Subcutaneous adipose tissue (tissue), 4 donors: ENCODE results near the gene GGPS1. TPM values are rescaled to one million over a fixed set of nuclear protein-coding genes. Genes with fewer than 3 reads are reported as not detected.

Experiments used
- total RNA-seq, 4 donors: library from RNA; depleted of rRNA; stranded (reverse); fragments of >200 nt; gene quantifications; one replicate each; pipeline ENCODE4 v1.1.0, GENCODE V29; 2016
- TF ChIP-seq, protein P1 (sequence below): fragments of 450-650 bp; IDR thresholded peaks from one replicate; pipeline ENCODE4 v1.5.1; 2016; ENCODE audit warnings: low read depth, mild to moderate bottlenecking, control low read depth, antibody characterized with exemption, moderate library complexity

The GGPS1 gene
- total RNA-seq, 4 donors from 2014 or later: 11.5 to 38.8 (median 24.0) TPM

DNA sequence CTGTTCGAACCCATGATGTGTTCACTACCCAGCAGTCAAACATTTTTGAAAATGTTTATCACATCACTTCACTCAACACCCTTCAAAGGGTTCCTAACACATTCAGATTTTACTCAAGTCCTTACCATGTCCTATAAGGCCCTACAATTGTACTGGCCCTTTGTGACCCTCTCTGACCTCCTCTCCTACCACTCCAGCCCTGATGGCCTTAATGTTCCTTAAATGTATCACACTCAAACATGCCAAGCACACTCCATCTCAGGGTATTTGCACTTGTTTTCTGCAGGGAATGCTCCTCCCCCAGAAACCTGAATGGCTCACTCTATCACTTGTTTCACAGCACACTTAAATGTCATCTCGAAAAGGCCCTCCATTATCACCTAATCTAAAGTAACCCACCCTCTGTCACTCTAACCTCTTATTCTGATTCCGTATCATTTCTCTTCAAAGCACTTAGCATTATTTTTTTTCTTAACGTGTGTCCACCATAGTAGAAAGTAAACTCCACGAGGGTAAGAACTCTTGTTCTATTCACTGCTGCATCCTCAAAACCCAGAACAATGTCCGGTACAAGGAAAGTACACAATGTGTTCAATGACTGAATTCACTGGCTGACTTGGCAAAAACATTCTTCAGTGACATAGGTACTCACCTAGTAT, 7.7 kb upstream of the GGPS1 start:
- TF ChIP-seq, protein P1, sequence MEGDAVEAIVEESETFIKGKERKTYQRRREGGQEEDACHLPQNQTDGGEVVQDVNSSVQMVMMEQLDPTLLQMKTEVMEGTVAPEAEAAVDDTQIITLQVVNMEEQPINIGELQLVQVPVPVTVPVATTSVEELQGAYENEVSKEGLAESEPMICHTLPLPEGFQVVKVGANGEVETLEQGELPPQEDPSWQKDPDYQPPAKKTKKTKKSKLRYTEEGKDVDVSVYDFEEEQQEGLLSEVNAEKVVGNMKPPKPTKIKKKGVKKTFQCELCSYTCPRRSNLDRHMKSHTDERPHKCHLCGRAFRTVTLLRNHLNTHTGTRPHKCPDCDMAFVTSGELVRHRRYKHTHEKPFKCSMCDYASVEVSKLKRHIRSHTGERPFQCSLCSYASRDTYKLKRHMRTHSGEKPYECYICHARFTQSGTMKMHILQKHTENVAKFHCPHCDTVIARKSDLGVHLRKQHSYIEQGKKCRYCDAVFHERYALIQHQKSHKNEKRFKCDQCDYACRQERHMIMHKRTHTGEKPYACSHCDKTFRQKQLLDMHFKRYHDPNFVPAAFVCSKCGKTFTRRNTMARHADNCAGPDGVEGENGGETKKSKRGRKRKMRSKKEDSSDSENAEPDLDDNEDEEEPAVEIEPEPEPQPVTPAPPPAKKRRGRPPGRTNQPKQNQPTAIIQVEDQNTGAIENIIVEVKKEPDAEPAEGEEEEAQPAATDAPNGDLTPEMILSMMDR: no peak

DNA sequence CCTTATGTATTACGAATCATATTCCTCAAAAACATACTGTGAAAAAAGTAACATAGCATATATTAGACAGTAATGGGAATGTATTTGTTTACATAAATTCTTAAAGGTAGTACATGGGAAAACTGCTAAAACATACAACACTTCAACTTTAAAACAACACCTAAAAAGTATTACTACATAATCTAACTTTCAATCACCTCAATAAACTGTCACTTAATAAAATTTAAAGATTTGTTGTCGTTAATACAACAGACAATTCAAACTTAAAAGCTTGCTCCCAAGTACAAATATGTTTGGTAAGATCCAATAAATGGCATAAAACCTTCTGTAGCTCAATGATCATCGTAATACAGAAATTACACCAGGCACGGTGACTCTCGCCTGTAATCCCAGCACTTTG, 4.1 kb upstream of the GGPS1 start:
- TF ChIP-seq, protein P1: no peak

DNA sequence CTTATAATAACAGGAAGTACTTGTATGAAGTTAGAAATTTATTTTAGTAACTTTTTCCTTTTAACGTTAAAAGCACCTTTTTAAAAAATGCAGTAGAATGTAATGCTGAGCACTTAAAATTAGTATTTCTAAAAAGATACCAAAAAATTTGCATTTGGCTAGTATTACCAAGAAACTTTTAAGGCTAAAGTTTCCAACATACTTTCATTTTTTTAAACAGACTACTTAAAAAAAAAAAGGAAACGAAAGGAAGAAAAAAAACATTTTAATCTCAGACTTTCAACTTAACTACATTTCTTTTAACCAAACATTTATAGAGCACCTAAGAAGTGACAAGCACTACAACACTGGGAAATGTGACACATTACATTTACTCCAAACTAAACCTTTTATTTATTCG, 3.2 kb upstream of the GGPS1 start:
- TF ChIP-seq, protein P1: no peak

DNA sequence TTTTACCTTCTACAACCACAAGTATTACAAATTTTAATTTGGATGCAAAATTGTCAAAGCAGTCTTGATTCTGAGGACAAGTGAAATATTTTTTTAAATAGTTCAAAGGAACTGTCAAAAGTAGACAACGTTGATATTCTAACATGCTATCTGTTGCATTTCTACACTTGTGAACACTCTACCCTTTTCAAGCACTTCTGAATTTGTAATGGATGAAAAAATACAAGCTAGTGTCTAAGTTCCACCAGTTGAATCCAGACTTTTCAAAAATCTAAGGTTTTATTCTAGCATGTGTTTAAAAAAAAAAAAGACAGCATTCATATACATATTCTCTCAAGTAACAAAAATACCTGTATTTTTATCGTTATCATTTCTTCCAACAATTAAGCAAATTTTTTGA, 2.5 kb upstream of the GGPS1 start:
- TF ChIP-seq, protein P1: no peak

DNA sequence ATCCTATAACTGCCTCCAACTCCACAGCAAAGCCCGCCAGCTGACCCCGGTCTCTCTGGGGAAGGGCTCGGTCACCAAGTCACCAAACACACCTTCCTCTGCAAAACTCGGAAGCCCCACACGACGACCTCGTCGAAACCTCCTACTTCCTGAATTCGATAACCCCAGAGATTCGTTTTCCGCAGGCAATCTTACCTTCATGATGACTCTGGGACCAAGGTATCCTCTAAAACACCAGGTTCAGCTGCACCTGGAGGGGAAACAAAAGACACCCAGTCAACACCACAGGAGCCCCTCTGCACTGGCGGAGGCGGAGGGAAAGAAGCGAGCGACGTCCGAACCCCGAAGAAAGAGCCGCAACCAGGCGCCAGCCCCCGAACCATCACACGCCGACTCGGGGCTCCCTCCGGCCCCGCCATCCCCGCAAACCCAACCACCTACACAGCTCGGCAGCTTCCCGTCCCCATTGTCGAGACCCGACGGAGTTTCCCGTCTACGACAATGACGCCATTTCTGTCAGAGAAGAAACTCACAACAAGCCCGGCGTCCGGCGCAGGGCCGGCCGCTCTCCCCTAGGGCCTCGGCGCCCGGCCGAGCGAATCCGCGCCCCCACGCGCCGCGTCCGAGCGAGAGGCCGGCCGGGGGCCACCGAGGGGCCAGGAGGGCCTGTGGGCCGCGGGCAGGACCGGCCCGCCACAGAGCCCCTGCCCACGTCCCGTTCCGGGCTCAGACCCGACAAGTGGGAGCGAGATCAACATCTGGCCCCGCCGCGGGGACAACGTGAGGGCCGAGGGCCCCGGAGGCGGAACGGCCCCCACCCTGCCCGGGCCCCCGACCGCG, 1.4 kb upstream of the GGPS1 start:
- TF ChIP-seq, protein P1: no peak

DNA sequence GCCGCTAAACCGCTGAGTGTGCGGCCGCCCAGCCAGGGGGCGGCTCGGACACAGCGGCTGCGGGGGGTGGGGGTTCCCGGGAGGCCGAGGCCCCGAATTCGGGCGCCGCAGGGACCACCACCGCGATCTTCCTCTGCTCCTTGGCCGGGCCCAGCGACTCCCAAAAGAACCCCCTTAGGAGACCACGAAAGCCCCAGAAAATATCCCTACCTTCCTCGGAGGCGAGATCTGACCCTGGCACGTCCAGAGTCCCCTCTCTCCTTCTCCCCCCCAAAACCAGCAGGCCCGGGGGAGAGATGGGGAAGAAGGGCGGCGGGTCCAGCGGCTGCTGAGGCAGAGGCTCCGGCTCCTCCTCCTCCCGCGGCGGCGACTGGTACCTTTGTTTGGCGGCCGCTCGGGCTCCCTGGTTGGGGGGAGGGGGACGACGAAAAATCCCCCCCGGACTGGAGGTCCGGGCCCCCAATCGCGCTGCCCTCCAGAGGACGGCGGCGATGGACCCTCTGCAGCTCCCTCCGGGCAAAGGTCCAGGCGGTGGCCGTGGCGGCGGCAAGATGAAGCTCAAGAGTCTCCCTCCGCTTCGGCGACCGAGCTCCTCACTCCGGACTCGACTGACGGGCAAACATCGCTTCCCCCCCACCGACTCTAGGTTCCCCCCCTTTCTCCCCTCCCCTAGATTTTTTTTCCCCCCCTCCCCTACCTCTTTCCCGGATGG, 655 bp upstream of the GGPS1 start, which contains the start of gene ARID4B:
Gene ARID4B (minus strand): TSS at position 621 of the 712 bp plus-strand sequence. CDS start 1,260 bp downstream, outside the sequence.
- TF ChIP-seq, protein P1: no peak
